CD4-positive, alpha-beta T cell treated with Interleukin-15 for 4 hours (primary cell): ENCODE data around the gene CNOT6.
A peak's percentile ranks its signal among the peaks of the same experiment; 100 is the strongest.

ENCODE experiments used
- DNase-seq: peaks from one replicate; pipeline ENCODE4 v3.0.0-alpha.2; 2020; ENCODE audit warnings: low spot score

CNOT6 gene

DNA sequence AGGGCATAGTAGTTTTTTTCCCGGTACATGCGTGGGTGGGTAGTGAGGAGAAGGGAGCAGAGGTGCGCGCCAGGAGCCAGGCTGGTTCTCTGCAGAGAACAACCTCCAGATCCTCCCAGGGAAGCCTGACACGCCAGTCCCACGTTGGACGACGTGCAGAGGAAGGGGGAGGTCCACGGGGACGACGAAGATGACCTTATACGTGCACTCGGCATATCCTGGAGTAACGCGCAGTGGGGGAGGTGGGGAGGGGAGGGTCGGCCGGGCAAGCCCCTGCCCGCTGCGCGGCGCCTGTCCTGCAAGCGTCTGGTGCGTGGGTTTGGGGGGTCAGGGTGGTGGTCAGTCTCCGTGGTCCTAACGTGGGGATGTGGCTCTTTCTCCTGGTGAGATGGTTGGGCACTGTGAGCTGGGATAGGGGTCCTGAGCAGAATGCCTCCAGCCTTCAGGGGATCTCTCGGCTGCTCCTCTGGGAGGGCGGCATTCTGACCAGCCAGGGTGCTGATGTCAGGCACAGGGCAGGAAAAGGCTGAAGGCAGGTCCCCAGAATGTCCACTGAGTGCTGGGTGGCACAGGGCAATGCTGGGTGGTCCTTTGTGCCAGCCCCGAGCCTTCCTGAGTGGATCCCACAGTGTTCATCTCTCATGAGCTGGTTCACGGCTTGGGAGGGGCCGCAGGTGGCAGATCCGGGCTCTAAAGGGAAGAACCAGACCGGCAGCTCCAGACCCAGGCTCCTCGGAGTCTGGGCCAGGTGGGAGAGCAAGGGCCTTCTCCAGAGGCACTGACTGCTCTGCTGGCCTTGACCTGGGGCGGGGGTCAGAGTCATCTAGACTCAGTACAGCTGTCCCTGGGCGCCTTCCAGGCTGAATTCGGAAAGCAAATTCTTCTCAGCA, 107.7 kb downstream of the CNOT6 start:
- no peak for DNase-seq

GRCh38 chr5:180602481-180603075, 108.4 kb downstream of the CNOT6 start:
- no peak for DNase-seq

DNA sequence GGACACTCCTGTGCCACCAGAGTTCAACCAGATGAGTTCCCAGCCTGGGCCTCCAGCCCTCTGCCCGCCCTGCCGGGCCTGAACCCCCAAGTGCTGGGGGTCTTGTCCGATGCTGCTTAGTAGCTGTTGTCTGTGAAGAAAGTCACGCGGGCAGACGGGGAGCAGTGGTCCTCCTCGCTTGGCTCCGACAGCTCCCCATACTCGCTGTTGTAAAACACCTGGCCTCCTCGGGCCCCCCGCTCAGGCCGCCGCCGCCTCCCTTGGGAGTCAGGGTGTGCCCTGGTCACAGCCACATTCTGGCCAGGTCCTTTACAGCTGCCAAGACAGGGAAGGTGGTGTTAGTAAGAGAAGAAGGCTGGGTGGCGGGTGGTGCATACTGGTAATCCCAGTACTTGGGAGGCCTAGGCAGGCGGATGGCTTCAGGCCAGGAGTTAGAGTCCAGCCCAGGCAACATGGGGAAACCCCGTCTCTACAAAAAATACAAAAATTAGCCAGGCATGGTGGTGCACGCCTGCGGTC, 109.0 kb downstream of the CNOT6 start:
- no peak for DNase-seq

DNA sequence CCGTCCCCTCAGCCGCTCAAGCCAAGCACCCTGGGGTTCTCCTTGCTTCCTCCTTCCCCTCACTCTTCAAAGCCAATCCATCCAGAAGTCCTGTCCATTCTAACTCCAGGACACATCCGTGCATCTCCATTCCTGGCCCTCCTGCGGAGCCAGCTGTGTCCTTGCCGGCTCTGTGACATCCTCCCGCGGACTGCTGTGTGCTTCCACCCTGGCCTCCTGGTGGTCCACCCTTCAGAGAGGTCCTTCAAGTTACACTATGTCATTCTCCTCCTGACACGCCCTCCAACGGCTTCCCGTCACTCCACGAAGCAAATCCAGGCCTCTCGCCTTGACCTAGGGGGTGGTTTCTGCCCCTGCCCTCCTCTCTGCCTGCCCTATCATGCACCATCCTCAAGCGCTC, 110.1 kb downstream of the CNOT6 start:
- no peak for DNase-seq

GRCh38 chr5:180605554-180606214, 111.5 kb downstream of the CNOT6 start:
- DNase-seq, result peak; percentile 52

- no peak for DNase-seq
Observed at GRCh38 chr5:180606215-180606785, 112.1 kb downstream of the CNOT6 start.

- no peak for DNase-seq
Observed at GRCh38 chr5:180607861-180608571, 113.8 kb downstream of the CNOT6 start.

GRCh38 chr5:180608572-180609310, 114.6 kb downstream of the CNOT6 start:
- DNase-seq, result no peak

- DNase-seq, result no peak
Observed at GRCh38 chr5:180609386-180609785, 115.2 kb downstream of the CNOT6 start.

- DNase-seq, result no peak
Observed at GRCh38 chr5:180609817-180610550, 115.8 kb downstream of the CNOT6 start.

DNA sequence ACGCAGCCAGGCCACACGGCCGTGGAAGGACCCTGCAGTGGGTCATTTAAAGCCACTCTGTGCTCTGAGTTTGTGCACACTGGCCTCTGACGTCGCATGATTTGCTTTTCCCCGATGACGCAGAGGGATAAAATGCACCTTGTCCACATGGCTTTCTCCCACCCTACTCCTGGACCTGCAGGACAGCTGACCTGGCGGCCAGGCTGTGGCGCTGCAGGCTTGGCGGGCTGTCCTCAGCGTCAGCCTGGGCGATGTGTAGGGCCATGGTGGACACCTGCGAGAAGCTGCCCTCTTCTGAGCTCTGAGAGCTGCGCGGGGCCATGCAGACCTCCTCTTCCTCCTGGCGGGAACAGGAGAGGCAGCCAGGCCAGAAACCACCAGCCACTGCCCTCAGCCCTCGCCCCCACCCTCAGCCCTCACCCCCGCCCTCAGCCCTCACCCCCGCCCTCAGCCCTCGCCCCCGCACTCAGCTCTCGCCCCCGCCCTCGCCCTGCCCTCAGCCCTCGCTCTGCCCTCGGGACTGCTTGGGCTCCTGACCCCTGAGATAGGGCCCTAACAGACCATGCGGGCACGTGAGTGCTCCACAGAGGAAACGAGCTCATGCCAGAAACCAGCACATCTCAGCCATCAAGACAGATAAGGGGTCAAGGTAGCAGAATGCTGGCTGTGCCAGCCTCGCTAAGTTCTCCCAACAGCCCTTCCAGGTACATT, 117.1 kb downstream of the CNOT6 start:
- no peak for DNase-seq

- DNase-seq, result no peak
Observed at GRCh38 chr5:180612683-180613082, 118.5 kb downstream of the CNOT6 start.

GRCh38 chr5:180613188-180613813, 119.1 kb downstream of the CNOT6 start:
- no peak for DNase-seq

DNA sequence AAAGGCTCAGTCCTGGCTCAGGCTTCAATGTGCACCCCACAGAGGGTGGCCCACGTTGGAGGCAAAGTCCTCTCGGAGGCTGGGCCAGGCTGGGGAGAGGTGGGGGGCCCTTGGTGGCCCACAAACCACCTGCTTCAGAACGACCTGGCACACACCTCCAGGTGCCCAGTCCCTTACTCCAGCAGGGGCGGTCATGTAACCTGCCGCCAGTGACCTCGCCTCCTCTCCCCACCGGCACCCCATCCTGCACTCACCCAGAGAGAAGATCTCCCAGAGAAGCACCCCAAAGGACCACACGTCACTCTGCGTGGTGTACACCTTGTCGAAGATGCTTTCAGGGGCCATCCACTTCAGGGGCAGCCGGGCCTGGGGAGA, 119.6 kb downstream of the CNOT6 start:
- DNase-seq, result no peak

DNA sequence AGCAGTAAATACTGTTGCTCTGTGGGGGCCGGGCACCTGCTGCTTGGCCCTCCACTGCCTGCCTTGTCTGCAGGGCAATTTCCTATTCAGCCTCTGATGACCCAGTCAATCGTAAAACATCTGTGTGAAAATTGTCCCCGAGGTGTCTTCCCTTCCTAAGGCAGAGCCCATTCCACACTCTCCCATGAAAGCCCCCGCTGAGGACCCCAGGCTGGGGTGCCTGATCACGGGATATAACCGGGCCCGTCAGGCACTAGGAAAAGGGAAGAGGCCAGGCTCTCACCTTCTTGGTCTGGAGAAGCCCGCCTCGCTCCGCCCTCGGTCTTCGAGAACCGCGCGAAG, 124.3 kb downstream of the CNOT6 start:
- no peak for DNase-seq

DNA sequence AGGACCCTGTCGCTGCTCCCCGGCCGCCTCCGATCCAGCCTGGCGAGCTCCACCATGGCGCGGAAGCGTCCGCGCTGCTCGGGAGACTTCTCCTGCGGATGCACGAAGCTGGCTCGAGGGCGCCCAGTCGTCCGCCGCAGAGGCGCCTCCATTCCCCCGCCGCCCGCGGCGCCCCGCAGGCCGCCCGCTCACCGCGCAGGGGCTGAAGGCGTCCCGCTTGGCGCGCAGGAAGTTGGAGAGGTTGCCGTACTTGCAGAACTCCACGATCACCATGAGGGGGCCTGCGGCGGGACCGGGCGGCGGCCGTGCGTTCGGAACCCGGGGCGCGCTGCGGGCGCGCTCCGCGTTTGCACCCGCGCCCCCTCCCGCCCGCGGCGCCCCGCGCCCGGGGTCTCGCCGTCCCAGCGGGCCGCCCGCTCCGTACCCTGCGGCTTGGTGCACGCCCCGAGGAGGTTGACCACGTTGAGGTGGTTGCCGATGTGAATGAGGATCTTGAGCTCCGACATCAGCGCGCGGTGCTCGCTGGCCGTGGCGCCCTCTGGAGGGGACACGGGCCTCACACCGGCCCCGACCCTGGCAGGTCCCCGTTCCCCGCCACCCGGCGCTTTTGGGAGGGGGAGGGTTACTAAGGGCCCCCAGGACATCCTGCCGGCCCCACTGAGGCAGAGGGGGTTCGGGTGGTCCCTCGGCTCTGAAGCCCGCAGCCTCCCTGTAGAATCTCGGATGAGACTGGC, 124.8 kb downstream of the CNOT6 start:
- DNase-seq, result peak; percentile 13

GRCh38 chr5:180619563-180619915, 125.4 kb downstream of the CNOT6 start:
- no peak for DNase-seq

GRCh38 chr5:180620014-180620413, 125.8 kb downstream of the CNOT6 start:
- no peak for DNase-seq

DNA sequence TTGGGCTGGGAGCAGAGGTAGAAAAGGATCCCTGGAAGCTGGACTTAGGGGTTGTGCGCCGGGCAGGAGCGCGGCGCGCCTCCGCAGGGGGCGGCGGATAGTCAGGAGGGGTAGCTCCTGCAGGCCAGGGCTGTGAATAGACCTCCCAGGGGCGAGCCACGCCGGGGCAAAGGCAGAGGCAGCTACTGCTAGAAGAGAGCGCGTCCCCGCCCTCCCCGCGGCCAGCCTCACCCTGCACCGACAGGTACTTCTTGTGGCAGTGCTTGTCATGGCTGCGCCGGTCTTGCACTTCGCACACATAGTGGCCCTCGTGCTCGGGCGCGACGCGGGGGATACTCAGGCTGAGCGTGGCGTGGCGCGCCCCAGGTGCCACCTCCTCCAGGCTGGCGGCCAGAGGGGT, 127.1 kb downstream of the CNOT6 start:
- no peak for DNase-seq
